Activated CD4-positive, CD25-positive, alpha-beta regulatory T cell treated with anti-CD3 and anti-CD28 coated beads, Interleukin-2, amount 50 U/mL, for 16 hours (primary cell): ENCODE measurements around the gene FAM199X.
"Not testable (repeated sequence)": the region's sequence is repeated elsewhere in the genome, so short reads cannot be mapped to it uniquely, and the experiment has no call there.

Experiments used
- DNase-seq: peaks from one replicate; pipeline ENCODE4 v3.0.0-alpha.2; 2020; ENCODE audit warnings: low read depth, low spot score

Gene FAM199X

DNA sequence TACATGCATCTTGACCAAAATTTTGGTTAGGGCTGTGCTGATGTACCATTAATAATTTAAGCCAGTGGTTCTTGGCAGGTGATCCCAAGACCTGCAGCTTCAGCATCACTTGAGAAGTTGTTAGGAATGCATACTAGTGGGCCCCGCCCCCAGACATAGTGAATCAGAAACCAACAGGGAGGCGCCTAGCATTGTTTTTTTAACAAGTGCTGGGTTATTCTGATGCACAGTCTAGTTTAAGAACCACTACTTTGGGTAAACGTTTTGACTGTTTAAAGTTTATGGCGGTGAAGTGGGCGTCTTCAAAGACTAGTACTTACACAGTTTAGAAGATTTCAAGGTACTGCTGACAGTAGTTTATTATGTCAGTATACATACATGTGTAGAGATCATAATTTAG is 23.6 kb downstream of the FAM199X start:
- DNase-seq, result no peak

DNA sequence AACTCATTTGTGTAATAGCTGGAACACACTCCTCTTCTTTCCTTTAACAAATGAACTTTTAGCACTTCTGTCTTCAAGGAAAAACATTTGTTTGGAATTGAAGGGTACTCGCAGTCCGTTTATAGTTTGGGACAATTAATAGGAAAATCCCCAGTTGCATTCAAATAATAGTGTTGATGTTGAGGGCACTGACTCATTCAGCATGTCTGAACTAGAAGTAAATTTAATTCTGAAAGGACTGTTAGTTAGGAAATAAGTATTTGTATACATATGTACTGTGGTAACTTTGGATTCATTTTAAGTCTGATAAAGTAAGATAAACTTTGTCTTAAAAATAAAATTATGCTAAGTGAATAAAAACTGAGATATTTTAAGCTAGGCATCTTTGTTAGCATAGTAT is 27.2 kb downstream of the FAM199X start:
- no peak for DNase-seq

DNA sequence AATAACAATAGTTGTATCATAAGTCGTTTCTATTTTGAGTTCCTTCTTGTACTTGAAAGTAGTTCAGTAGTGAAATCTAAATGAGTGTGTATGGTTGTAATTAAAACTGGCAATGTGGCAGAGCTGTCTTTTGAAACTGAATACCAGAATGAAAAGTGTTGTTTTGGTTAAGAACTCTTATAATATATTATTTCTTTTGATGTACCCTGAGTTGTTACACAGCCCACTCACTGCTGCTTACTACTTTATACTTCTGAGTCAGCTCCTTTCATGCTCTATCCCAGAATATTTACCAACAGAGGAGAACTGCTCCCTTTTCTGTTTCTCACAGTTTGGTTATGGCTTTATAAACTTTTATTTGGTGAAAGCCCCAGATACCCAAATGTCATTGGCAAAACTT is 28.8 kb downstream of the FAM199X start:
- DNase-seq, result no peak

GRCh38 chrX:104195489-104196084 is 29.3 kb downstream of the FAM199X start:
- DNase-seq, result no peak

DNA sequence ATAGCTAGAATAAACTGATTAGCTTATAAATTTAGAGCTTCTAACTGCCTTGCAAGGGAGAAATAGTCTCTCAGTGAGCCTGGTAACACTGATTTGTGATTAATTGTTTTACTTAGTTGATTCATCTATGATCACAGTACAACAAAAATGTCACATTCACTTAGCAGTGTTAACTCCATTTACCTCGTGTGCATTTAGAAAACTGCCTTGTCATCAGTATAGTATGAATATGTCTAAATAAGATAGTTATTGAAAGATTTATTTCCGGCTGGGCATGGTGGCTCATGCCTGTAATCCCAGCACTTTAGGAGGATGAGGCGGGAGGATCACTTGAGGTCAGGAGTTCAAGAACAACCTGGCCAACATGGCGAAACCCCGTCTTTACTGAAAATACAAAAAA is 39.3 kb downstream of the FAM199X start:
- DNase-seq, result no peak

DNA sequence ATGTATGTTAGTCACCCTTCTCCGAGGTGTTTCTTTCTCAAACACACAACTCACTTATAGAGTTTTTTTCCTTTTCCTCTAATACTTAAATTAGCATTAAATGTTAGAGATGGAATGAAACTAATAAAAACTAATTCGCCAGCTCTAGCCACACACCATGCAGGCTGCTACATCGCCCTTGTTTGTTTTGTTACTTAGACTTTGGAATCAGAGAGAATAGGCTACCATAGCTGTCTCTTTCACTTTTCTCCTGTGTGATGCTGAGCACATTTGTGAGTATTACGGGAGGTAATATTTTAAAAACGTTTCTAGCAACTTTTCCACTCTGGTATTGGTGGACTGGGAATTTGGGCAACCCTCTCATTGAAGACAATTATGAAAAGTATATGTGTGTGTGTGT is 44.9 kb downstream of the FAM199X start:
- no peak for DNase-seq

GRCh38 chrX:104230060-104230459 is 63.8 kb downstream of the FAM199X start:
- DNase-seq, result not testable (repeated sequence)
